Ishikawa (cell line): ENCODE results near the gene HTRA3.

ENCODE experiments used
- CEBPB ChIP-seq: IDR thresholded peaks from 2 replicates; pipeline ENCODE4 v1.6.1; 2012
- CREB1 ChIP-seq: IDR thresholded peaks from 2 replicates; pipeline ENCODE4 v1.6.1; 2012; ENCODE audit warnings: low read depth
- EGR1 ChIP-seq: IDR thresholded peaks from 2 replicates; pipeline ENCODE4 v1.6.1; 2012
- EP300 ChIP-seq: IDR thresholded peaks from 2 replicates; pipeline ENCODE4 v1.6.1; 2012; ENCODE audit warnings: borderline replicate concordance
- FOXM1 ChIP-seq: IDR thresholded peaks from 2 replicates; pipeline ENCODE4 v1.6.1; 2012; ENCODE audit warnings: low read depth, borderline replicate concordance
- NFIC ChIP-seq: IDR thresholded peaks from 2 replicates; pipeline ENCODE4 v1.6.1; 2012
- RAD21 ChIP-seq: IDR thresholded peaks from 2 replicates; pipeline ENCODE4 v1.6.1; 2012; ENCODE audit warnings: low read depth
- TAF1 ChIP-seq: IDR thresholded peaks from 2 replicates; pipeline ENCODE4 v1.6.1; 2012; ENCODE audit warnings: low read depth, mild to moderate bottlenecking
- TCF12 ChIP-seq: IDR thresholded peaks from 2 replicates; pipeline ENCODE4 v1.6.1; 2012; ENCODE audit warnings: low read depth
- TEAD4 ChIP-seq: IDR thresholded peaks from 2 replicates; pipeline ENCODE4 v1.6.1; 2012
- YY1 ChIP-seq: IDR thresholded peaks from 2 replicates; pipeline ENCODE4 v1.6.1; 2012; ENCODE audit warnings: low read depth
- ZBTB7A ChIP-seq: IDR thresholded peaks from 2 replicates; pipeline ENCODE4 v1.6.1; 2012; ENCODE audit warnings: low read depth
- TF ChIP-seq, protein P1 (sequence below): IDR thresholded peaks from 2 replicates; pipeline ENCODE4 v1.6.1; 2012; ENCODE audit warnings: low read depth, mild to moderate bottlenecking
- TF ChIP-seq, protein P2 (sequence below): IDR thresholded peaks from 2 replicates; pipeline ENCODE4 v1.6.1; 2012
- TF ChIP-seq, protein P3 (sequence below): IDR thresholded peaks from 2 replicates; pipeline ENCODE4 v1.6.1; 2012

The HTRA3 gene

DNA sequence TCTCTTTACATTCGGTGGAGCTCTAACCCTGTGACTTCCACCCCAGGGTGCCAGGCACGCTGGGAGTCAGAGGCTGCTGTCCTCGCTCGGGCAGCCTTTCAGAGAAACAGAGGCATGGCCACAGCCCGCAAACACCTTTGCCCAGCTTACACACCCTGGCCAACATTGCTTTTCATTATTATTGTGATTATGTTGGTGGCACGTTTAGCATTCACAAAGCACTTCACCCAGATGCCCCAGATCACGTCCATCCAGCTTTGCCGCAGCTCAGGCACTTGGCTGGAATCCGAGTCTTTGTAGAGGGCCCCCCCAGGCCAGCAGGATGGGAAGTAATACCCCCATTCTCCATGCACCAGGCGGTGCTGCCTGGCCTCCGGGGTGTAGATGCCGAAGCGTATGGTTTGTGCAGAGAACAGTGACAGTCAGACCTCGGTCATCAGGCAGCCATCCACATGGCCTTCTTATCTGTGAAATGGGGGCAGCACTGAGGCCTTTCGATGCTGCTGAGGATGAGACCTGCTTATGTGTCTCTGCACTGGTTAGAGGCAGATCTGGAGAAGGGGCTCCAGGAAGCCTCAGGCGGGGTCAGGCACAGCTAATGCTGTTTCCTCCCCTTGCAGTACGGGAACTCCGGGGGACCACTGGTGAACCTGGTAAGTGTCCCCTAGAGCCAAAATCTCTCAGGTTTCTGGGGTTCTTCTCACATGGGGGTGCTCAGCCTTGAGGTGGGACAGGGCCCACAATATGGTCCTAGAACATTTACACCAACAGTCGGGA, 22.3 kb downstream of the HTRA3 start:
- no peak for TF ChIP-seq FOXM1
- TF ChIP-seq RAD21, result no peak
- TF ChIP-seq TAF1, result no peak
- no peak for TF ChIP-seq TCF12
- TF ChIP-seq YY1, result no peak
- TF ChIP-seq, protein P1, sequence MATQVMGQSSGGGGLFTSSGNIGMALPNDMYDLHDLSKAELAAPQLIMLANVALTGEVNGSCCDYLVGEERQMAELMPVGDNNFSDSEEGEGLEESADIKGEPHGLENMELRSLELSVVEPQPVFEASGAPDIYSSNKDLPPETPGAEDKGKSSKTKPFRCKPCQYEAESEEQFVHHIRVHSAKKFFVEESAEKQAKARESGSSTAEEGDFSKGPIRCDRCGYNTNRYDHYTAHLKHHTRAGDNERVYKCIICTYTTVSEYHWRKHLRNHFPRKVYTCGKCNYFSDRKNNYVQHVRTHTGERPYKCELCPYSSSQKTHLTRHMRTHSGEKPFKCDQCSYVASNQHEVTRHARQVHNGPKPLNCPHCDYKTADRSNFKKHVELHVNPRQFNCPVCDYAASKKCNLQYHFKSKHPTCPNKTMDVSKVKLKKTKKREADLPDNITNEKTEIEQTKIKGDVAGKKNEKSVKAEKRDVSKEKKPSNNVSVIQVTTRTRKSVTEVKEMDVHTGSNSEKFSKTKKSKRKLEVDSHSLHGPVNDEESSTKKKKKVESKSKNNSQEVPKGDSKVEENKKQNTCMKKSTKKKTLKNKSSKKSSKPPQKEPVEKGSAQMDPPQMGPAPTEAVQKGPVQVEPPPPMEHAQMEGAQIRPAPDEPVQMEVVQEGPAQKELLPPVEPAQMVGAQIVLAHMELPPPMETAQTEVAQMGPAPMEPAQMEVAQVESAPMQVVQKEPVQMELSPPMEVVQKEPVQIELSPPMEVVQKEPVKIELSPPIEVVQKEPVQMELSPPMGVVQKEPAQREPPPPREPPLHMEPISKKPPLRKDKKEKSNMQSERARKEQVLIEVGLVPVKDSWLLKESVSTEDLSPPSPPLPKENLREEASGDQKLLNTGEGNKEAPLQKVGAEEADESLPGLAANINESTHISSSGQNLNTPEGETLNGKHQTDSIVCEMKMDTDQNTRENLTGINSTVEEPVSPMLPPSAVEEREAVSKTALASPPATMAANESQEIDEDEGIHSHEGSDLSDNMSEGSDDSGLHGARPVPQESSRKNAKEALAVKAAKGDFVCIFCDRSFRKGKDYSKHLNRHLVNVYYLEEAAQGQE, result no peak
- TF ChIP-seq CEBPB, result no peak
- no peak for TF ChIP-seq CREB1
- no peak for TF ChIP-seq EGR1
- no peak for TF ChIP-seq ZBTB7A
- TF ChIP-seq, protein P2, sequence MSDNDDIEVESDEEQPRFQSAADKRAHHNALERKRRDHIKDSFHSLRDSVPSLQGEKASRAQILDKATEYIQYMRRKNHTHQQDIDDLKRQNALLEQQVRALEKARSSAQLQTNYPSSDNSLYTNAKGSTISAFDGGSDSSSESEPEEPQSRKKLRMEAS, result no peak
- no peak for TF ChIP-seq NFIC
- no peak for TF ChIP-seq TEAD4
- TF ChIP-seq, protein P3, sequence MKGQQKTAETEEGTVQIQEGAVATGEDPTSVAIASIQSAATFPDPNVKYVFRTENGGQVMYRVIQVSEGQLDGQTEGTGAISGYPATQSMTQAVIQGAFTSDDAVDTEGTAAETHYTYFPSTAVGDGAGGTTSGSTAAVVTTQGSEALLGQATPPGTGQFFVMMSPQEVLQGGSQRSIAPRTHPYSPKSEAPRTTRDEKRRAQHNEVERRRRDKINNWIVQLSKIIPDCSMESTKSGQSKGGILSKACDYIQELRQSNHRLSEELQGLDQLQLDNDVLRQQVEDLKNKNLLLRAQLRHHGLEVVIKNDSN, result no peak
- TF ChIP-seq EP300, result no peak

DNA sequence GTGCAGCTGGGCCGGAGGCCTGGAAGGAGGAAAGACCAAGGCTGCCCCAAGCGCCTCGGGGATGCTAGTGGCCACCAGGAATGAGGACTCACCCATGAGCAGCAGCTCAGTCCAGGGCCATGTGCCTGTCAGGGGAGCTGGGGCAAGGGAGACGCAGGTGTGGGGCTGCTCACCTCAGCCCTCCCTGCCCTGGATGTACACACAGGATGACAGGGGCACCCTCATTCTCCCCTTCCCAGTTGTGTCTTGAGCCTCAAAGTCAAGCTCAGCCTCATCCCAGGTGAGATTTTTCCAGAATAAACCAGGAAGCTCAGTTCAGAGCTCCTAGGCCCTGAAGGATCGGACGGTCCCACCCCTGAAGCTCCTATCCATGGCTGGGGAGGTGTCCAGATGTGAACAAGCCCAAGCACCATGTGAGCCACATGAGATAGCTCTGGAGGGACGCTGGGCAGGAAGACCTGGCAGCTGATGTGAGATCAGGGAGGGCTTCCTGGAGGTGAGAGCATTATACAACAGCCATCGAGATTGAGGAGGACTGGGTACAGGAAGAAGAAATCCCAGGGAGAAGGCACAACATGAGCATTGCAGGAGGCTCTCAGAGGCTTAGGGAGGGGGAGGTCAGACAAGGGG, 23.0 kb downstream of the HTRA3 start:
- TF ChIP-seq, protein P3, result no peak
- no peak for TF ChIP-seq FOXM1
- TF ChIP-seq CEBPB, result no peak

DNA sequence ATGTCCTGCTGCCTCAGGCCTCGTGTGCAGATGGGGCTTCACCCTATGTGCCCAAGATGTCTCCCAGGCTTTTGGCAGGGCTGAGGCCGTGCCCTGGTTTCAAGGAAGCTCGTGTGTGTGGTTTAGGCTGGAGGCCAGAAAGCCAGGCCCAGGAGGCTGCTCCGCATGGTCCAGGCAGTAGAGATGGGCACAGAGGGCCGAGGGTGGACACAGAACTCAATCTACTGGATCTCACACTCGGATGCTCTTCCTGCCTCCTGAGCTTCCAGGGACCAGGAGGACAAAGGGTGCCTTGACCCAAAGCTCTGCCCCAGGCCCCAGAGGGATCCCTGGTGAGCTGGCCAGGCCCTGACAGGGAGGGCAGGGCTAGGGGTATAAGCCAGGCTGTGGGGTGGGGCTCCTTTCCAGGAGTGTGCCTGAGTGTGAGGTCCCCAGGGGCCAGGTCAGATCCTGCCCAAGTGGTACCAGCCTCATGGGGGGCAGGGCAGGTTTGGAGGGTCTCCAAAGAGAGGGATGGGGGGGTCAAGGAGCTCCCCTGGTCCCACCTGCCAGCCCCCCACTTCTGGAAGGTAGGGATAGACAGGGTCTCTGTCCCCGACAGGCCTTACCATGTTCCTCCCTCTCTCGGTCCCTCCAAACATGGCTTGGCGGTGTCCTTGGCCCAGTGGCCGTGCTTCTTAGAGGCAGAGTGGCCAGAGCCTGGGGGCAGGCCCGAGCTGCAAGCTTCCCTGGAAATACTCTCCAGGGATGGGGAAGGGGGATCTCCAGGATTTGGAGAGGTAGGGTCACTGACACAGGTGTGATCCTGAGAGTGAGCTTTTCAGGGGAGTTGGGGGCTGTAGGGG, 23.8 kb downstream of the HTRA3 start:
- TF ChIP-seq TEAD4 (no peak), RAD21 (no peak), TCF12 (no peak), CEBPB (no peak), YY1 (no peak), TAF1 (no peak), NFIC (no peak), FOXM1 (no peak)
- TF ChIP-seq, protein P3, result no peak
- TF ChIP-seq, protein P2, result no peak

DNA sequence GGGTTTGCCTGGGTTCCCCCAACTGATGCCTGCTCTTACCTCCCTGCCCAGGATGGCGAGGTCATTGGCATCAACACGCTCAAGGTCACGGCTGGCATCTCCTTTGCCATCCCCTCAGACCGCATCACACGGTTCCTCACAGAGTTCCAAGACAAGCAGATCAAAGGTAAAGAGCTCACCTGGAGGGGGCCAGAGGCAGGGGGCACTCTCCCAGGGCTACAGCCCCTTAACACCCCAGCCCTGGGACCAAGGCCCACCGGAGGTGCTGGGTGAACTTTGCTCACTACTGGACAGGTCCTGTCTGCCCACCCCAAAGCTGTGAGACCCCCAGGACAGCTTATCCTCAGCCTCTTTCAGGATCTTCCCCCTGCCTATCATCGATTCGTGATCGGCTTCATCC, 24.5 kb downstream of the HTRA3 start:
- no peak for TF ChIP-seq TAF1
- no peak for TF ChIP-seq EP300

DNA sequence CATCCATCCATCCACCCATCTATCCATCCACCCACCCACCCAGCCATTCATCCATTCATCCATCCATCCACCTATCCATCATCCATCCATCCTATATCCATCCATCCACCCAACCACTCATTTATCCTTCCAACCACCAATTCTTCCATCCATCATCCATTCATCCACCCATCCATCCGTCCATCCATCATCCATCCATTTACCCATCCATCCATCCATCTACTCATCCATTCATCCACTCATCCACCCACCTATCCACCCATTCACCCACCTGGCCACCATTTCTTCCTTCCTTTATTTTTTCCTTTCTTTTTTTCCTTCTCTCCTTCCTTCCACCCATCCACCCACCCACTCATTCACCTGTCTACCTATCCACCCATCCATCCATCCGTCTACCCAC, 25.2 kb downstream of the HTRA3 start:
- TF ChIP-seq, protein P3, result no peak

DNA sequence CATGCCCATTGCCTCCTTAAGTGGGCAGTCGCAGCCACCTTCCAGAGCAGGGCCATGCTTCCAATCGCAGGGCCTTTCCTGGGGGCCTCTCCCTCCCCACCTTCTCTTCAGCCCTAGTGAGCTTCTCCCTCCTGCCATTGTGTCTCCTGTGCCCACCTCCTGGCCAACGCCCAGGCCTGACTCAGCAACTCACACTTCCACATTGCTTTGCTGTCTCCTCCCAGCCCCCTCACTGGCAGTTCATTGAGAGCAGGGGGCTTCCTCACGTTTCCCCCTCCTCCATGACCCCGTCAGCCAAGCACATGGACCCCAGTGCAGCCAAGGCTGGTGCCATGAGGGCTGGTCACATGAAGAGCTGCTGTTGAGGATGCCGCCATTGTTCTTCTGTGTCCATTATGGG, 25.9 kb downstream of the HTRA3 start:
- TF ChIP-seq TEAD4 (no peak), EP300 (no peak), CREB1 (no peak), YY1 (no peak), EGR1 (no peak), NFIC (no peak), TCF12 (no peak), CEBPB (no peak), TAF1 (no peak), ZBTB7A (no peak), RAD21 (no peak), FOXM1 (no peak)
- TF ChIP-seq, protein P1, result no peak
- TF ChIP-seq, protein P3, result no peak
- TF ChIP-seq, protein P2, result no peak
